Lower leg skin (tissue), 4 donors: ENCODE measurements around the gene USP38. TPM values are rescaled to one million over a fixed set of nuclear protein-coding genes. Genes with fewer than 3 reads are reported as not detected.
"Not testable (repeated sequence)": the region's sequence is repeated elsewhere in the genome, so short reads cannot be mapped to it uniquely, and the experiment has no call there.

Experiments
- DNase-seq, 2 donors: peaks; one replicate each; pipeline ENCODE4 v3.0.0-alpha.2; 2019; ENCODE audit warnings: low spot score in 2 of 2
- H3K4me3 ChIP-seq: fragments of 200-600 bp; sonication (generic); 2 replicates; pipeline ENCODE4 v1.5.1; 2017; ENCODE audit warnings: mild to moderate bottlenecking, low read depth; ENCODE audit not compliant: poor library complexity, severe bottlenecking
- CTCF ChIP-seq, 3 donors: fragments of 450-650 bp; IDR thresholded peaks; one replicate each; pipeline ENCODE4 v1.5.1; 2016; ENCODE audit warnings: antibody characterized with exemption in 3 of 3, mild to moderate bottlenecking in 3 of 3, moderate library complexity in 2 of 3
- POLR2A ChIP-seq, 2 donors: fragments of 450-650 bp; IDR thresholded peaks; one replicate each; pipeline ENCODE4 v1.6.1; 2016 to 2017; ENCODE audit warnings: antibody characterized with exemption in 2 of 2, mild to moderate bottlenecking in 1 of 2, moderate library complexity in 1 of 2
- whole genome bisulfite sequencing, 2 donors: methylation state at CpG; one replicate each; pipeline ENCODE4 v1.1.5; 2018; 5-methylcytosine and 5-hydroxymethylcytosine counted together
- intact Hi-C: fragments of 100-400 bp; cut with DNase I; formaldehyde crosslinking; loops from one replicate; pipeline ENCODE4 v1.15.0; 2023; ENCODE audit warnings: low total_unique reads
- total RNA-seq, 4 donors: library from RNA; depleted of rRNA; stranded (reverse); fragments of >200 nt; gene quantifications; one replicate each; pipeline ENCODE4 v1.1.0, GENCODE V29; 2016

Gene USP38
- total RNA-seq, 4 donors from 2014 or later, result 27.8 to 31.6 (median 30.6) TPM

- H3K4me3 ChIP-seq, result no peak overlapping the region
- intact Hi-C loops, result no loop called here
- TF ChIP-seq POLR2A (IDR thresholded peaks at IDR 0.05) (no peak), CTCF (IDR thresholded peaks at IDR 0.05) (no peak)
- no peak for DNase-seq
- 83 to 85% methylated on average over 1 of the region's 1 CpG for WGBS, 2 donors
Observed at GRCh38 chr4:143215873-143216272, 31.2 kb downstream of the USP38 start.

- WGBS, 2 donors, result 10 to 14% methylated on average over 1 of the region's 1 CpG
- H3K4me3 ChIP-seq, result no peak overlapping the region
- intact Hi-C loops, result no loop called here
- no peak for DNase-seq
- TF ChIP-seq POLR2A (IDR thresholded peaks at IDR 0.05), result no peak
- no peak for TF ChIP-seq CTCF (IDR thresholded peaks at IDR 0.05)
Observed at GRCh38 chr4:143224255-143224654, 39.5 kb downstream of the USP38 start.

- intact Hi-C loops, result no loop called here
Observed at GRCh38 chr4:143225167-143225566, 40.5 kb downstream of the USP38 start.

GRCh38 chr4:143230683-143231082, 46.0 kb downstream of the USP38 start:
- WGBS, 2 donors, result 83 to 85% methylated on average over 3 of the region's 3 CpGs
- intact Hi-C loops, result no loop called here
- no peak for DNase-seq
- no peak overlapping the region for H3K4me3 ChIP-seq
- TF ChIP-seq POLR2A (IDR thresholded peaks at IDR 0.05) (no peak), CTCF (IDR thresholded peaks at IDR 0.05) (no peak)

More at GRCh38 chr4:143225167-143225566, 40.5 kb downstream of the USP38 start:
- 81% methylated on average over 6 of the region's 6 CpGs for WGBS, 2 donors
- no peak for DNase-seq
- TF ChIP-seq POLR2A (IDR thresholded peaks at IDR 0.05) (no peak), CTCF (IDR thresholded peaks at IDR 0.05) (no peak)
- no peak overlapping the region for H3K4me3 ChIP-seq

GRCh38 chr4:143232277-143232676, 47.6 kb downstream of the USP38 start:
- intact Hi-C loops, result no loop called here
- H3K4me3 ChIP-seq, result no peak overlapping the region
- WGBS, 2 donors, result 76 to 79% methylated on average over 2 of the region's 2 CpGs
- no peak for TF ChIP-seq CTCF (IDR thresholded peaks at IDR 0.05)
- TF ChIP-seq POLR2A (IDR thresholded peaks at IDR 0.05), result no peak
- no peak for DNase-seq

GRCh38 chr4:143234153-143234552, 49.4 kb downstream of the USP38 start:
- TF ChIP-seq CTCF (IDR thresholded peaks at IDR 0.05) (no peak), POLR2A (IDR thresholded peaks at IDR 0.05) (no peak)
- intact Hi-C loops, result no loop called here
- WGBS, 2 donors, result 60 to 76% methylated on average over 1 of the region's 1 CpG

GRCh38 chr4:143237195-143237594, 52.5 kb downstream of the USP38 start:
- DNase-seq, H3K4me3 ChIP-seq, intact Hi-C loops: not testable (repeated sequence)
- WGBS, 2 donors, result 95% methylated on average over 11 of the region's 11 CpGs

More at GRCh38 chr4:143234153-143234552, 49.4 kb downstream of the USP38 start:
- no peak overlapping the region for H3K4me3 ChIP-seq
- DNase-seq, result no peak
